Activated CD4-positive, alpha-beta memory T cell treated with anti-CD3 and anti-CD28 coated beads, Interleukin-2, amount 10 ng/mL, durations not matched to agents 7 days and 5 days (primary cell): ENCODE data around the gene ABCC2. TPM values are rescaled to one million over a fixed set of nuclear protein-coding genes. Genes with fewer than 3 reads are reported as not detected.
"Not testable (repeated sequence)": the region's sequence is repeated elsewhere in the genome, so short reads cannot be mapped to it uniquely, and the experiment has no call there.

Experiments used
- CTCF ChIA-PET: fragments of 350-600 bp; sonication (Branson Sonifier 250); formaldehyde crosslinking; loops from one replicate; lab custom pipeline; 2021; ENCODE audit warnings: antibody characterized with exemption, inconsistent platforms; lab: Charles Lee
- POLR2A ChIA-PET: fragments of 350-600 bp; sonication (Branson Sonifier 250); formaldehyde crosslinking; loops from one replicate; lab custom pipeline; 2021; ENCODE audit warnings: antibody characterized with exemption; lab: Charles Lee
- DNase-seq: peaks from one replicate; pipeline ENCODE4 v3.0.0-alpha.2; 2020
- H3K27ac Mint-ChIP-seq: one replicate; pipeline ENCODE4 v1.8.0; 2021; ENCODE audit warnings: mild to moderate bottlenecking, mixed read lengths
- H3K27me3 Mint-ChIP-seq: one replicate; pipeline ENCODE4 v1.8.0; 2021; ENCODE audit warnings: mixed read lengths
- H3K36me3 Mint-ChIP-seq: one replicate; pipeline ENCODE4 v1.8.0; 2021; ENCODE audit warnings: low read depth, mixed read lengths
- H3K4me1 Mint-ChIP-seq: one replicate; pipeline ENCODE4 v1.8.0; 2021; ENCODE audit warnings: mixed read lengths
- H3K4me3 Mint-ChIP-seq: one replicate; pipeline ENCODE4 v1.8.0; 2021; ENCODE audit warnings: mild to moderate bottlenecking, mixed read lengths
- H3K9me3 Mint-ChIP-seq: one replicate; pipeline ENCODE4 v1.8.0; 2021; ENCODE audit warnings: mixed read lengths
- total RNA-seq, 2 experiments: library from RNA; stranded (reverse); gene quantifications; one replicate each; pipeline ENCODE4 v1.2.3, GENCODE V29; 2021

ABCC2 gene
- total RNA-seq, 2 experiments from 2014 or later: 0.73 to 0.95 TPM

DNA sequence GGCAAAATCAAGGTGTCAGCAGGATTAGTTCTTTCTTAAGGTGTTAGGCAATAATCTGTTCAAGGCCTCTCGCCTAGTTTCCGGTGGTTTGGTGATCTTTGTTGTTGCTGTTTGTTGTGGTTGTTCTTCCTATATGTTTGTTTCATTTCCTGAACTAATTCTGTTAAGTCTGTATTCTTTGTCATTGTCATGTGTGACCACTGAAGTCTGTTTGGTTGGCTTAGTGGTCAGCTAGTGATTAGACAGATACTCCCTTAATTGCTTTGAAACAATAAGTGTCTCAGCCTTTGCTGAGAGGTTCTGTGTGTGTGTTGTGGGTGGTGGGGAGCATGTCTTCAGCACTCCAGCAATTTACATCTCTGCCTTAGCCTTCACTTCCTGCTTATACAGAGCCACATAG is 46.0 kb downstream of the ABCC2 start:
- peak overlapping the region; percentile 81 for H3K27ac Mint-ChIP-seq
- POLR2A ChIA-PET: interaction anchor here (0.8 to 3.1 kb wide), 3 partner anchors 15 to 96 kb away, joined by 3 to 14 read pairs (median 4); partner anchors contain the start of genes COX15 and CUTC
- no peak overlapping the region for H3K4me3 Mint-ChIP-seq
- H3K4me1 Mint-ChIP-seq: peaks cover 28% of the 10 kb centered on the region
- CTCF ChIA-PET: interaction anchor here (0.6 to 2.3 kb wide), 5 partner anchors 18 to 413 kb away, joined by 3 to 17 read pairs (median 4); partner anchors contain the start of genes COX15 and CUTC
- DNase-seq: peak; percentile 49
- peaks cover 22% of the 10 kb centered on the region for H3K9me3 Mint-ChIP-seq
- peaks cover 18% of the 10 kb centered on the region for H3K36me3 Mint-ChIP-seq
- H3K27me3 Mint-ChIP-seq: no peaks in the 10 kb centered on the region

DNA sequence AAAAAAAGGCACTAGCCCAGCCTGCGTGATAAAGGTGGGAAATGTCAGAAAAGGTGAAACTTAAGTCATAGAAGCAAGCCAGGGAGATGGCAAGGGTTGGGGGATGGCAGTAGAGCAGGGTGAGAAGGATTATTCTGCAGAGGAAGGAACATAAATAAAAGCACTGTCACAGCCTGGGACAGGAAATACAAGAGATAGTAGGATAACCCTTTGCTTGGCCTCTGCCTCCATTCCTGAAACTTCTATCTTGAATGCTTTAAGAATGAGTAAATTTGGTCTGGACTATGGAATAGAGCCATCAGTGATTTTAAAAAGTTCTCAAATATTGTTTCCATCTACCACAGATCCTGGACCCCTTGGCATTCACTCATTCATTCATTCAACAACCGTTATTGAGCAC is 50.0 kb downstream of the ABCC2 start:
- peaks cover 22% of the 10 kb centered on the region for H3K9me3 Mint-ChIP-seq
- no peaks in the 10 kb centered on the region for H3K27me3 Mint-ChIP-seq
- ChIA-PET POLR2A (no interaction called here), CTCF (no interaction called here)
- peaks cover 38% of the 10 kb centered on the region for H3K4me1 Mint-ChIP-seq
- H3K36me3 Mint-ChIP-seq: peaks cover 18% of the 10 kb centered on the region
- H3K27ac Mint-ChIP-seq: no peak overlapping the region
- no peak overlapping the region for H3K4me3 Mint-ChIP-seq
- DNase-seq: no peak

DNA sequence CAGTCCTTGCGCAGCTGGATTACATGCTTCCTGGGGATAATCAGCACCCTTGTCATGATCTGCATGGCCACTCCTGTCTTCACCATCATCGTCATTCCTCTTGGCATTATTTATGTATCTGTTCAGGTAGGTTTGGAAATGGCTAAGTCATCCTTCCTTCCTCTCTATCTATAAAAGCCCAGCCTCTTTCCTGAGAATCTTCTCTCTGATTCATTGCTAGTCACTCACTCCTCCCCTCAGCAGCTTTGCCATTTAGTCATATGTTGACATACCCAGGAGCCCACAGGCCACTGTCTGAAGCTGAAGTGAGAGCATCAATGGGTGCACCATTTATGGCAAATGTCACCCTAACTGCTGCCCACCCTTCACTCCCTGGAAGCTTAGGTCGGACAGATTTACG is 52.0 kb downstream of the ABCC2 start:
- H3K27me3 Mint-ChIP-seq: no peaks in the 10 kb centered on the region
- no peak overlapping the region for H3K27ac Mint-ChIP-seq
- DNase-seq: no peak
- no peak overlapping the region for H3K4me3 Mint-ChIP-seq
- peaks cover 9% of the 10 kb centered on the region for H3K9me3 Mint-ChIP-seq
- peaks cover 24% of the 10 kb centered on the region for H3K4me1 Mint-ChIP-seq
- POLR2A ChIA-PET: no interaction called here
- H3K36me3 Mint-ChIP-seq: peaks cover 5% of the 10 kb centered on the region
- CTCF ChIA-PET: interaction anchor here (2.4 kb wide), 1 partner anchor 12 kb away, joined by 14 read pairs; no protein-coding TSS in a partner anchor

DNA sequence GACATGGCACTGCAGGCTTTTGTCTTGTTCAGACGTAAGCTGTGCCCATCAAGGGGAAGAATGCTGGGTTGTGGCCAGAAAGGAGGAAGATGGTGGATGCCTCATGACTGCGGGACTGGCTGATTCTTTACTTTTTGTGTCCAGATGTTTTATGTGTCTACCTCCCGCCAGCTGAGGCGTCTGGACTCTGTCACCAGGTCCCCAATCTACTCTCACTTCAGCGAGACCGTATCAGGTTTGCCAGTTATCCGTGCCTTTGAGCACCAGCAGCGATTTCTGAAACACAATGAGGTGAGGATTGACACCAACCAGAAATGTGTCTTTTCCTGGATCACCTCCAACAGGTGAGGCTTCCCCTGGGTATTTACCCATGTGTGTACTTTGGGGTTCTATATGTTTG is 53.5 kb downstream of the ABCC2 start:
- H3K27ac Mint-ChIP-seq: no peak overlapping the region
- peaks cover 2% of the 10 kb centered on the region for H3K9me3 Mint-ChIP-seq
- ChIA-PET CTCF (interaction anchor here (2.4 kb wide), 1 partner anchor 10 kb away, joined by 14 read pairs; no protein-coding TSS in a partner anchor), POLR2A (no interaction called here)
- no peaks in the 10 kb centered on the region for H3K27me3 Mint-ChIP-seq
- H3K4me1 Mint-ChIP-seq: peaks cover 15% of the 10 kb centered on the region
- no peak overlapping the region for H3K4me3 Mint-ChIP-seq
- no peak for DNase-seq
- no peaks in the 10 kb centered on the region for H3K36me3 Mint-ChIP-seq

DNA sequence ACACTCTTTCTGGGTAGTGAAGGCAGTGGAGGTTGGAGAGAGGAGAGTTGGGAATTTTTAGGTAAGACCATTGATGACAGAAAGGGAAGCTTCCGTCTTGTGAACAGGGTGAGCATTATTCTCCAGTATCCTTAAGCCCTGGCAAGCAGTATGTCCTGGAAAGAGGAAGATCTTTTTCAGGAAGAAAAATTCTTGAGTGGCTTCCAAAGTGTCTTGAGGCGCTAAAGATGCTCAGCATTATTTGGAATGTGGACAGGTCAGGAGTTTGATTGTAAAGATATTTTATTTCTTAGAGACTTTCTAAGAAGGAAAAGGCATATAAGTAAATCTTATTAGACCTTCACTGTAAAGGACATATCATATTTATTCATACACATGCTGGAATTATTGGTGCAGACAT is 54.3 kb downstream of the ABCC2 start:
- Mint-ChIP-seq H3K36me3 (no peaks in the 10 kb centered on the region), H3K4me1 (peaks cover 15% of the 10 kb centered on the region), H3K27me3 (no peaks in the 10 kb centered on the region), H3K4me3 (no peak overlapping the region), H3K9me3 (no peaks in the 10 kb centered on the region), H3K27ac (no peak overlapping the region)
- CTCF ChIA-PET: no interaction called here
- POLR2A ChIA-PET: no interaction called here
- no peak for DNase-seq

DNA sequence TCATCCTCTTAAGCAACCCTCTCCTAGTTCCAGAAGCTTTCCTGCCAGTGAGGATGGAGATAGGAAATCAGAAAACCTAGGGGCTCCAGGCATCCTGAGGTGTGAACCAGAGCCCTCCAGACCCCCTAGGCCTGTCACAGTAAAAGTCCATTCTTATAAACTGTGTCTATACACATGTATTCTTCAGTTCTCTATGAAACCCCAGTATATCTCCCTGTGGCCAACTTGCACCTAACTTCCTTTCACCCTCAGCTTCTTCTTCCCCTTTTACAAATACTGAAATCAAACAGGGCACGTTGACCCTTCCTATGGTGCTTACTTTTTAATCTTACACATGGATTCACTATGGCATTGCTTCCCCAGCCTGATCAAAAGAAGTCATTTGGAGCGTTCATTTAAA is 58.4 kb downstream of the ABCC2 start:
- H3K27me3 Mint-ChIP-seq, H3K36me3 Mint-ChIP-seq, DNase-seq, CTCF ChIA-PET, H3K27ac Mint-ChIP-seq, POLR2A ChIA-PET, H3K9me3 Mint-ChIP-seq, H3K4me1 Mint-ChIP-seq, H3K4me3 Mint-ChIP-seq: not testable (repeated sequence)

DNA sequence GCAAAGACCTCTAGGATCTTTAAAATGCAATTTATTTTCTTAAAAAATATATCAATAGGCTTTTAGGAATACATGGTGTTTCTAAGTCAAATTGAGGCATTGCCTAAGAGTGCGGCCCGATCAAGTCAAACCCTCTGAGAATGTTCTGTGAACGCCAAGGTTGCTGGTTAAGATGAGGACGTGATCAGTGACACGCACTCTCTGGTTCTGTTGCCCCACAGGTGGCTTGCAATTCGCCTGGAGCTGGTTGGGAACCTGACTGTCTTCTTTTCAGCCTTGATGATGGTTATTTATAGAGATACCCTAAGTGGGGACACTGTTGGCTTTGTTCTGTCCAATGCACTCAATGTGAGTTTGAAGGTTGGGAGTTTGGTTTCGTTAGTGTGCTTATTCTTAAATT is 59.3 kb downstream of the ABCC2 start:
- H3K27ac Mint-ChIP-seq: no peak overlapping the region
- no peaks in the 10 kb centered on the region for H3K9me3 Mint-ChIP-seq
- no peak overlapping the region for H3K4me3 Mint-ChIP-seq
- no peaks in the 10 kb centered on the region for H3K27me3 Mint-ChIP-seq
- CTCF ChIA-PET: no interaction called here
- no peaks in the 10 kb centered on the region for H3K36me3 Mint-ChIP-seq
- H3K4me1 Mint-ChIP-seq: peaks cover 9% of the 10 kb centered on the region
- no peak for DNase-seq
- POLR2A ChIA-PET: no interaction called here

DNA sequence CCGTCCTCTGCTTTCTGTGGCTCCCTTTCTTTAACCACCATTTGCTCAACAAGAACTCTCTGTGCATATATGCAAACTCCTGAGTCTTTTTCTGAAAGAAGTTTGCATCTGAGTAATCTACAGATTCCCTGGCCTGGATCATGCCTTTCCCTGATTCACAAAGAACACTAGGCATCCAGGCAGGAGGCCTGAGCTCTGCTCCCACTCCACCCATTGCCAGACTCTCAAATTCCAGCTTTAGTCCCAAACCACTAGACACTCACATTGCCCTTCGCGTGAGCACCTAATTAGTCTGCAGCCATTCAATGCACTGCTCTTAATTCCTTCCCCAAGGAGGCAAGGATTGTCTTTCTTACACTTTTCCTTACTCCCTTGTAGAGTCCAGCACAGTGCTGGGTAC is 60.9 kb downstream of the ABCC2 start:
- DNase-seq: no peak
- Mint-ChIP-seq H3K27ac (no peak overlapping the region), H3K36me3 (no peaks in the 10 kb centered on the region), H3K4me3 (no peak overlapping the region), H3K4me1 (peaks cover 9% of the 10 kb centered on the region), H3K9me3 (no peaks in the 10 kb centered on the region), H3K27me3 (no peaks in the 10 kb centered on the region)
- CTCF ChIA-PET: interaction anchor here (1.2 to 12.7 kb wide), 3 partner anchors 39 to 202 kb away, joined by 3 to 163 read pairs (median 4); no protein-coding TSS in a partner anchor
- POLR2A ChIA-PET: no interaction called here

DNA sequence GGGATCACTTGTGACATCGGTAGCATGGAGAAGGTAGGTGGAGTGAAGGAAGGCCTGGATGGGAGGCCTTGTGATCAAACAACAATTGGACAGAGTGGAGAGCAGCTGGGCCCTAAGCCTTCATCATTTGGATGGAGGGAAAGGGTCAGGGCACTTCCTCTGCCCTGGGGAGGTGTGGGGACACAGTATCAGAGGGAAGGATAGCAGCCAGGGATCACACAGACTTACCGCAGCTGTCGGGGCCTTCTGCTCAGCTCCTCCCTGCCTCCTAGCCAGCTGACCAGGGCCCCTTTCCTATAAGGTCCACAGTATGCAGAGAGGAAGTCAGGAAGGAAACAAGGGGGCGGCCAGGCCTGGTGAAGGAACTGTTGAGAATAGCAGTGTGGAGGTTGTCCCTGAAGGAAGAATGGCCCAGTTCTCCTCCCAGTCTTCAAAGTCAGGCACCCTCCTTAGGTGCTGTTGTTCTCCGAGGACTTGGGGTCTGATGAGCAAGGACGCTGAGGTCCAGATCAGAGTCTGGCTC is 62.1 kb downstream of the ABCC2 start:
- no peak overlapping the region for H3K27ac Mint-ChIP-seq
- peaks cover 9% of the 10 kb centered on the region for H3K4me1 Mint-ChIP-seq
- no peaks in the 10 kb centered on the region for H3K36me3 Mint-ChIP-seq
- no peaks in the 10 kb centered on the region for H3K27me3 Mint-ChIP-seq
- no peak for DNase-seq
- POLR2A ChIA-PET: no interaction called here
- no peaks in the 10 kb centered on the region for H3K9me3 Mint-ChIP-seq
- no peak overlapping the region for H3K4me3 Mint-ChIP-seq
- CTCF ChIA-PET: interaction anchor here (1.2 to 12.7 kb wide), 10 partner anchors 9 to 330 kb away, joined by 3 to 163 read pairs (median 6); no protein-coding TSS in a partner anchor

DNA sequence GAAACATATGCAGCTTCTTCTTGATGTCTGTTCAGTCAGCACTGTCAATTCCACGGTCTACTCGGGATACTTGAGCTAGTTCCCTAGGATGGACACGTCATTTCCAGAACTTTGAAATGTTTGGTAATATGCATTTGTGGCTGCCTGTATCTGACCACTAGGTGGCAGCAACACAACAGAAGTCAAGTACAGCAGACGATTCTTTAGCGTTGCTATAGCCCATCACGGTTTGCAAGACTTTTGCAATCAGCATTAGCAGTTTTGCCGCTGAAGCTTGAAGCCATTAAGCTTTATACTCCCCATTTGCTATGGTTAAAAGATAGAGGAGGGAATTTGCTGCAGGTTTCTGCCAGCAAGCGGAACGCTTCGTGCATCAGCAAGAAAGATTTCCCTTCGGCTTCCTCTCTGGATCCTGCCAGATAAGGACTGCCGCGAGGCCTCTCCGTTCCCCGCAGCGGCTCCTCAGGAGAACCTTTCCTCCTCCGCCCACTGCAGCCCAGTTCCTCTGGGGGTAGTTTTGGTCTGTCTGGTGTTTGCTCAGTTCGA is 63.5 kb downstream of the ABCC2 start:
- Mint-ChIP-seq H3K4me1 (peaks cover 9% of the 10 kb centered on the region), H3K27ac (no peak overlapping the region), H3K9me3 (no peaks in the 10 kb centered on the region), H3K36me3 (no peaks in the 10 kb centered on the region), H3K4me3 (peak overlapping the region; percentile 11), H3K27me3 (no peaks in the 10 kb centered on the region)
- DNase-seq: peak; percentile 75
- CTCF ChIA-PET: interaction anchor here (0.7 to 12.7 kb wide), 38 partner anchors 9 to 410 kb away, joined by 3 to 163 read pairs (median 4); partner anchors contain the start of gene DNMBP
- POLR2A ChIA-PET: interaction anchor here (1.0 to 2.1 kb wide), 2 partner anchors 163 to 200 kb away, joined by 7 to 9 read pairs; partner anchors contain the start of gene DNMBP

DNA sequence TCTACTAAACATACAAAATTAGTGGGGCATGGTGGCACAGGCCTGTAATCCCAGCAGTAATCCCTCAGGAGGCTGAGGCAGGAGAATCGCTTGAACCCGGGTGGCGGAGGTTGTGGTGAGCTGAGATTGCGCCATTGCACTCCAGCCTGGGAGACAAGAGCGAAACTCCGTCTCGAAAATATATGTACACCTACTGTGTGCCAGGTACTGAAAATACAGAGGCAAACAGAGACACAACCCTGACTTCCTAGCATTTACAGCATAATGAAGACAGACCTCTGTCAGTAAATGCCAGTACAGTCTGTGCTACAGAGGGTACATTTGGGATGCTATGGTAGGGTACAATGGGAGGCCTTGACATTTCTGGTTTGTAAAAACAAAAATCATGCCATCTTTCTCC is 66.6 kb downstream of the ABCC2 start:
- POLR2A ChIA-PET: no interaction called here
- Mint-ChIP-seq H3K36me3 (no peaks in the 10 kb centered on the region), H3K27me3 (no peaks in the 10 kb centered on the region), H3K27ac (no peak overlapping the region), H3K4me3 (no peak overlapping the region), H3K4me1 (peaks cover 9% of the 10 kb centered on the region), H3K9me3 (no peaks in the 10 kb centered on the region)
- CTCF ChIA-PET: interaction anchor here (0.6 to 12.7 kb wide), 3 partner anchors 11 to 196 kb away, joined by 3 to 163 read pairs (median 6); no protein-coding TSS in a partner anchor
- DNase-seq: no peak

DNA sequence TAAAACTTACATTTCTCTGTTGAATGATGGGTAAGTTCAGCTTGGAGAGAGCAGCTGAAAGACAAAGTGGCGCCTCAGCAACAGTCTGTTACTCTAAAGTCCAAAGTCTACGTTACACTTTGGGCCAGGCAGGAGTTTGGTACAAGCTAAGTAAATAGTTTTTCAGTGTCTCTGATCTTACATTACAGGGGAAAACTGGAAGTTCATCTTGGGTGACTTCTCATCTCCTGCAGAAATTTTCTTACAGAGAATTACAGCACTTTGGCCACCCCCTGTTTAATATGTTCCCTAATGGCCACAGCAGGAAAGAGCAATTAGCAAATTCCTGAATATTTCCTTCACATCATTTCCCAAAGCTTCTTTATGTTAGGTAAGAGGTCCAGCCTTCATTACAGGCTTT is 67.1 kb downstream of the ABCC2 start:
- H3K36me3 Mint-ChIP-seq: no peaks in the 10 kb centered on the region
- H3K27me3 Mint-ChIP-seq: no peaks in the 10 kb centered on the region
- POLR2A ChIA-PET: no interaction called here
- DNase-seq: no peak
- H3K4me3 Mint-ChIP-seq: no peak overlapping the region
- no peak overlapping the region for H3K27ac Mint-ChIP-seq
- peaks cover 7% of the 10 kb centered on the region for H3K4me1 Mint-ChIP-seq
- CTCF ChIA-PET: interaction anchor here (0.7 to 12.7 kb wide), 2 partner anchors 11 to 196 kb away, joined by 6 to 163 read pairs; no protein-coding TSS in a partner anchor
- H3K9me3 Mint-ChIP-seq: no peaks in the 10 kb centered on the region

DNA sequence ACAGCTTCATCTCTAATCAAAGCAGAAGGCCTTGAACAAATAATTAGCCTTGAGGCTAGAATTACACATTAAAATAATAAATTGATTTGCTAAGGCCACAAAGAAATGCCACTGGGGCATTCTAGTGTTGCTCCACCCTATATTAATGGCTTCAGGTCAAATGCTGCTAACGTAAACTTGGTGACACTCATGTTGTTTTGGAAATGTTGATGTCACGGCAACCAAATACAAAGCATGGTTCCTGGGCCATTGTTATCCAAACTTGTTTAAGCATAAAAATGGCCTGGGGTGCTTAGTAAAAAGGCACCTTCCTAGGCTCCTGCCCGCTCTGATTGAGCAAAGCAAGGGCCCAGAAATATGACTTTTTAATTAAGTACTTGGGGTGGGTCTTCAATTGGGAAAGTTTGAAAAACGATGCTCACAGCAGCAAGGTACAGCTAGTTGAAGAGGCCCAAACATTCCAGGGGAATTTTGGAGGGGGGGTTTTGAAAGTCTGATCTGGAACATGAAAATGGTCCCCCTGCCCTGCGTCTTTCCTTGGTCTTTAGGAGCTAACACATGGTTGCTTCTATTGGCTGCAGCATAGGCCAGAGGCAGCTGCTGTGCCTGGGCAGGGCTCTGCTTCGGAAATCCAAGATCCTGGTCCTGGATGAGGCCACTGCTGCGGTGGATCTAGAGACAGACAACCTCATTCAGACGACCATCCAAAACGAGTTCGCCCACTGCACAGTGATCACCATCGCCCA is 67.8 kb downstream of the ABCC2 start:
- H3K4me1 Mint-ChIP-seq: peaks cover 7% of the 10 kb centered on the region
- H3K36me3 Mint-ChIP-seq: no peaks in the 10 kb centered on the region
- H3K4me3 Mint-ChIP-seq: no peak overlapping the region
- H3K27me3 Mint-ChIP-seq: no peaks in the 10 kb centered on the region
- CTCF ChIA-PET: interaction anchor here (1.8 to 12.7 kb wide), 2 partner anchors 159 to 195 kb away, joined by 5 to 163 read pairs; partner anchors contain the start of gene DNMBP
- no peak for DNase-seq
- H3K27ac Mint-ChIP-seq: no peak overlapping the region
- no peaks in the 10 kb centered on the region for H3K9me3 Mint-ChIP-seq
- POLR2A ChIA-PET: no interaction called here
